HCT116 (cell line): ENCODE results near the gene PRKN. TPM values are rescaled to one million over a fixed set of nuclear protein-coding genes. Genes with fewer than 3 reads are reported as not detected.

ENCODE experiments used
- ATAC-seq: fragments of 200-7000 bp; cut with Tn5 transposase; 2 replicates; pipeline ENCODE4 v1.9.1; 2020; ENCODE audit warnings: mild to moderate bottlenecking, moderate library complexity
- BruUV-seq: library from RNA; stranded (reverse); fragments of 400-500 nt; replicated peaks from 2 replicates; lab custom pipeline; 2021; lab: Mats Ljungman, UMichigan
- CTCF ChIA-PET: fragments of 300-600 bp; sonication (Branson Sonifier 250); formaldehyde crosslinking; loops from one replicate; lab custom pipeline; 2021; ENCODE audit warnings: antibody characterized with exemption; lab: Charles Lee
- POLR2A ChIA-PET: fragments of 300-600, 350-600 bp; sonication (Branson Sonifier 250); formaldehyde crosslinking; loops from one replicate; lab custom pipeline; 2021; ENCODE audit warnings: antibody characterized with exemption; lab: Charles Lee
- RAD21 ChIA-PET, 2 experiments: fragments of 300-600 bp; sonication (Branson Sonifier 250); formaldehyde crosslinking; loops; one replicate each; lab custom pipeline; 2023; ENCODE audit warnings: low total read pairs in 2 of 2; ENCODE audit not compliant: uncharacterized antibody in 2 of 2, unreplicated experiment in 2 of 2, low non-redundant PET in 1 of 2; lab: Charles Lee
- DNase-seq: peaks from one replicate; pipeline ENCODE4 v3.0.0-alpha.2; 2010; ENCODE audit warnings: low read depth, low spot score
- H2AFZ ChIP-seq: fragments of 200-600 bp; shearing (Covaris generic), sonication (generic); 2 replicates; pipeline ENCODE4 v1.6.1; 2017; ENCODE audit warnings: low read depth, mixed run types, mixed read lengths, antibody characterized with exemption, low read length; ENCODE audit not compliant: poor library complexity, severe bottlenecking
- H3K27ac ChIP-seq: 2 replicates; pipeline ENCODE4 v1.5.1; 2012; ENCODE audit warnings: low read depth, low read length
- H3K27me3 ChIP-seq: fragments of 200-600 bp; sonication (generic); 2 replicates; pipeline ENCODE4 v1.6.1; 2016; ENCODE audit warnings: mixed run types, low read length, mixed read lengths; ENCODE audit not compliant: insufficient read depth
- H3K36me3 ChIP-seq, 2 experiments: fragments of 200-500 bp in 1 of 2; fragments of 200-600 bp in 1 of 2; sonication (Bioruptor generic) in 1 of 2; sonication (generic) in 1 of 2; 2 replicates each; pipeline versions ENCODE4 v1.5.1 to v1.6.1; 2014 to 2016; ENCODE audit warnings: low read length in 2 of 2, inconsistent platforms in 1 of 2, mixed read lengths in 1 of 2, mixed run types in 1 of 2; ENCODE audit not compliant: insufficient read depth in 2 of 2, control insufficient read depth in 1 of 2
- H3K4me1 ChIP-seq, 2 experiments: fragments of 200-600 bp in 1 of 2; sonication (generic) in 1 of 2; 2 replicates each; pipeline versions ENCODE4 v1.5.1 to v1.6.1; 2012 to 2017; ENCODE audit warnings: low read length in 2 of 2, inconsistent platforms in 1 of 2, mild to moderate bottlenecking in 1 of 2, mixed read lengths in 1 of 2, mixed run types in 1 of 2, moderate library complexity in 1 of 2; ENCODE audit not compliant: insufficient read depth in 2 of 2, control insufficient read depth in 1 of 2
- H3K4me2 ChIP-seq: fragments of 200-600 bp; sonication (generic); 2 replicates; pipeline ENCODE4 v1.6.1; 2017; ENCODE audit warnings: mixed run types, low read length, mixed read lengths
- H3K4me3 ChIP-seq, 2 experiments: fragments of 200-600 bp in 1 of 2; sonication (generic) in 1 of 2; replicated peaks in 1 of 2; 2 replicates each; pipeline ENCODE4 v1.5.1; 2011 to 2016; ENCODE audit warnings: low read length in 2 of 2, control low read depth in 1 of 2, low read depth in 1 of 2, mild to moderate bottlenecking in 1 of 2, mixed read lengths in 1 of 2, mixed run types in 1 of 2
- H3K79me2 ChIP-seq: fragments of 200-600 bp; sonication (generic); 2 replicates; pipeline ENCODE4 v1.6.1; 2017; ENCODE audit warnings: mild to moderate bottlenecking, mixed run types, low read length, moderate library complexity, mixed read lengths; ENCODE audit not compliant: insufficient read depth
- H3K9ac ChIP-seq: fragments of 200-600 bp; sonication (generic); 2 replicates; pipeline ENCODE4 v1.6.1; 2016; ENCODE audit warnings: low read length, mixed read lengths
- H3K9me2 ChIP-seq: fragments of 200-600 bp; sonication (generic), shearing (Covaris generic); 2 replicates; pipeline ENCODE4 v1.6.1; 2017; ENCODE audit warnings: mixed run types, mild to moderate bottlenecking, moderate library complexity; ENCODE audit not compliant: insufficient read depth
- H3K9me3 ChIP-seq, 2 experiments: fragments of 200-500 bp in 1 of 2; fragments of 200-600 bp in 1 of 2; sonication (Bioruptor generic) in 1 of 2; sonication (generic) in 1 of 2; 2 replicates each; pipeline ENCODE4 v1.6.1; 2014 to 2017; ENCODE audit warnings: low read length in 2 of 2, mixed read lengths in 2 of 2, inconsistent platforms in 1 of 2, low read depth in 1 of 2, mild to moderate bottlenecking in 1 of 2, mixed run types in 1 of 2, moderate library complexity in 1 of 2; ENCODE audit not compliant: control insufficient read depth in 1 of 2, insufficient read depth in 1 of 2
- H4K20me1 ChIP-seq: fragments of 200-600 bp; sonication (generic), shearing (Covaris generic); 2 replicates; pipeline ENCODE4 v1.6.1; 2017; ENCODE audit warnings: mixed run types, mild to moderate bottlenecking, moderate library complexity; ENCODE audit not compliant: insufficient read depth
- CBX3 ChIP-seq: IDR thresholded peaks from 2 replicates; pipeline ENCODE4 v1.6.1; 2012; ENCODE audit warnings: low read depth
- ELF1 ChIP-seq: IDR thresholded peaks from 2 replicates; pipeline ENCODE4 v1.6.1; 2012; ENCODE audit warnings: low read depth, borderline replicate concordance
- FOSL1 ChIP-seq: IDR thresholded peaks from 2 replicates; pipeline ENCODE4 v1.6.1; 2012; ENCODE audit warnings: low read depth
- JUND ChIP-seq: IDR thresholded peaks from 2 replicates; pipeline ENCODE4 v1.6.1; 2012
- TCF7L2 ChIP-seq: IDR thresholded peaks from 2 replicates; pipeline ENCODE4 v1.7.0; 2011; ENCODE audit warnings: borderline replicate concordance, inconsistent platforms; ENCODE audit not compliant: insufficient read depth, insufficient read length; ENCODE audit errors: extremely low read depth
- ZNF274 ChIP-seq: fragments of 200-500 bp; sonication (Bioruptor generic); IDR thresholded peaks from 2 replicates; pipeline ENCODE4 v1.6.1; 2014; ENCODE audit warnings: mild to moderate bottlenecking, low read depth, low read length, inconsistent platforms
- intact Hi-C: fragments of 100-400 bp; cut with micrococcal nuclease; formaldehyde crosslinking; loops from 2 replicates; pipeline ENCODE4 v1.10.0; 2022
- total RNA-seq: library from RNA; stranded (reverse); gene quantifications from one replicate; pipeline ENCODE4 v1.2.1, GENCODE V29; 2021; ENCODE audit not compliant: unreplicated experiment
- TF ChIP-seq, protein P1 (sequence below), 3 experiments: fragments of 200-600 bp in 1 of 3; sonication (generic) in 1 of 3; IDR thresholded peaks in 2 of 3; conservative IDR thresholded peaks in 1 of 3; 2 replicates each; pipeline ENCODE4 v1.5.1; 2012 to 2017; ENCODE audit warnings: low read depth in 2 of 3, low read length in 2 of 3, antibody characterized with exemption in 1 of 3, borderline replicate concordance in 1 of 3, control low read depth in 1 of 3, mild to moderate bottlenecking in 1 of 3, mixed read lengths in 1 of 3, mixed run types in 1 of 3, moderate library complexity in 1 of 3; ENCODE audit not compliant: insufficient read depth in 1 of 3
- TF ChIP-seq, protein P2 (sequence below): IDR thresholded peaks from 2 replicates; pipeline ENCODE4 v1.6.1; 2012

The PRKN gene
- total RNA-seq, 1 experiment from 2014 or later, result 2.6 TPM

DNA sequence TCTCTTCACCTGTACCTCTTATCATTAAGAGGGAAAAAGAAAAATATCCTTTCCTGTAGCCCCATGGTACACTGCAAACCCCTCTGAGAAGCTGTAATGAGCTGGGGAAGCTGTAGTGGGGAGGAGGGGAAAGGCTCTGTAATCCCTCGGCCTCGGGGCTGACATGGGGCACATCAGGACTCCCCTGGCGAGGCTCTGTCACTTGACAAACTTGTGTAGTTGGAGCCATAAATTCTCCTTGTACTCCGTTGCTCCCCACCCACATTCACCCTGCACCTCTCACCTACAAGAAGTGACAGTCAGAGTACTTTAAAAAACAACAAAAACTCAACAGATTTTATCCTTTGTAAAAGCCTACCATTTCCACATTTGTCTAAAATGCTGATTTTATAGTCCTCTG lies 978.0 kb downstream of the PRKN start:
- Histone ChIP-seq H3K4me3 (no peak overlapping the region), H3K9ac (no peak overlapping the region), H3K9me2 (no peaks in the 10 kb centered on the region), H3K9me3 (no peaks in the 10 kb centered on the region), H3K36me3 (no peaks in the 10 kb centered on the region), H3K27ac (no peak overlapping the region), H3K4me1 (peaks cover 2 to 4% of the 10 kb centered on the region in 2 experiments; a peak in 2 of 4 replicates), H3K27me3 (no peaks in the 10 kb centered on the region), H3K79me2 (no peaks in the 10 kb centered on the region), H2AFZ (no peak overlapping the region)
- BruUV-seq, result no TSS peak
- intact Hi-C loops, result loop anchor here (2.0 kb wide), 1 partner anchor 449 kb away; no protein-coding TSS in a partner anchor
- ATAC-seq, result no peak
- DNase-seq, result no peak
- TF ChIP-seq CBX3 (no peak), TCF7L2 (no peak), ZNF274 (no peak), JUND (no peak), FOSL1 (no peak), ELF1 (no peak)
- TF ChIP-seq, protein P1, sequence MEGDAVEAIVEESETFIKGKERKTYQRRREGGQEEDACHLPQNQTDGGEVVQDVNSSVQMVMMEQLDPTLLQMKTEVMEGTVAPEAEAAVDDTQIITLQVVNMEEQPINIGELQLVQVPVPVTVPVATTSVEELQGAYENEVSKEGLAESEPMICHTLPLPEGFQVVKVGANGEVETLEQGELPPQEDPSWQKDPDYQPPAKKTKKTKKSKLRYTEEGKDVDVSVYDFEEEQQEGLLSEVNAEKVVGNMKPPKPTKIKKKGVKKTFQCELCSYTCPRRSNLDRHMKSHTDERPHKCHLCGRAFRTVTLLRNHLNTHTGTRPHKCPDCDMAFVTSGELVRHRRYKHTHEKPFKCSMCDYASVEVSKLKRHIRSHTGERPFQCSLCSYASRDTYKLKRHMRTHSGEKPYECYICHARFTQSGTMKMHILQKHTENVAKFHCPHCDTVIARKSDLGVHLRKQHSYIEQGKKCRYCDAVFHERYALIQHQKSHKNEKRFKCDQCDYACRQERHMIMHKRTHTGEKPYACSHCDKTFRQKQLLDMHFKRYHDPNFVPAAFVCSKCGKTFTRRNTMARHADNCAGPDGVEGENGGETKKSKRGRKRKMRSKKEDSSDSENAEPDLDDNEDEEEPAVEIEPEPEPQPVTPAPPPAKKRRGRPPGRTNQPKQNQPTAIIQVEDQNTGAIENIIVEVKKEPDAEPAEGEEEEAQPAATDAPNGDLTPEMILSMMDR (IDR thresholded peaks at IDR 0.05 in 2 of 3, conservative IDR thresholded peaks at IDR 0.05 in 1 of 3; ENCODE audit: borderline replicate concordance in 1 of 3, insufficient read depth in 1 of 3, low read depth in 2 of 3, low read length in 2 of 3), result no peak
- TF ChIP-seq, protein P2, sequence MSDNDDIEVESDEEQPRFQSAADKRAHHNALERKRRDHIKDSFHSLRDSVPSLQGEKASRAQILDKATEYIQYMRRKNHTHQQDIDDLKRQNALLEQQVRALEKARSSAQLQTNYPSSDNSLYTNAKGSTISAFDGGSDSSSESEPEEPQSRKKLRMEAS, result no peak
- TF ChIP-seq, all 23 proteins: peak for 0
- no peak overlapping the region for H3K4me2 ChIP-seq
- ChIA-PET RAD21 (no interaction called here), CTCF (no interaction called here), POLR2A (no interaction called here)
- no peaks in the 10 kb centered on the region for H4K20me1 ChIP-seq
